Lower leg skin (tissue), 4 donors: ENCODE data around the gene NMNAT3. TPM values are rescaled to one million over a fixed set of nuclear protein-coding genes. Genes with fewer than 3 reads are reported as not detected.

Experiments
- DNase-seq, 2 donors: peaks; one replicate each; pipeline ENCODE4 v3.0.0-alpha.2; 2019; ENCODE audit warnings: low spot score in 2 of 2
- H3K4me3 ChIP-seq: fragments of 200-600 bp; sonication (generic); 2 replicates; pipeline ENCODE4 v1.5.1; 2017; ENCODE audit warnings: mild to moderate bottlenecking, low read depth; ENCODE audit not compliant: poor library complexity, severe bottlenecking
- CTCF ChIP-seq, 3 donors: fragments of 450-650 bp; IDR thresholded peaks; one replicate each; pipeline ENCODE4 v1.5.1; 2016; ENCODE audit warnings: antibody characterized with exemption in 3 of 3, mild to moderate bottlenecking in 3 of 3, moderate library complexity in 2 of 3
- POLR2A ChIP-seq, 2 donors: fragments of 450-650 bp; IDR thresholded peaks; one replicate each; pipeline ENCODE4 v1.6.1; 2016 to 2017; ENCODE audit warnings: antibody characterized with exemption in 2 of 2, mild to moderate bottlenecking in 1 of 2, moderate library complexity in 1 of 2
- WGBS, 2 donors: methylation state at CpG; one replicate each; pipeline ENCODE4 v1.1.5; 2018; 5-methylcytosine and 5-hydroxymethylcytosine counted together
- intact Hi-C: fragments of 100-400 bp; cut with DNase I; formaldehyde crosslinking; loops from one replicate; pipeline ENCODE4 v1.15.0; 2023; ENCODE audit warnings: low total_unique reads
- total RNA-seq, 4 donors: library from RNA; depleted of rRNA; stranded (reverse); fragments of >200 nt; gene quantifications; one replicate each; pipeline ENCODE4 v1.1.0, GENCODE V29; 2016

NMNAT3 gene
- total RNA-seq, 4 donors from 2014 or later, result 33.6 to 41.9 (median 37.5) TPM

- TF ChIP-seq CTCF (IDR thresholded peaks at IDR 0.05) (no peak), POLR2A (IDR thresholded peaks at IDR 0.05) (no peak)
- DNase-seq, result no peak
- intact Hi-C loops, result no loop called here
- H3K4me3 ChIP-seq, result no peak overlapping the region
- WGBS, 2 donors, result 88 to 89% methylated on average over 6 of the region's 6 CpGs
These were observed 44.3 kb downstream of the NMNAT3 start for GRCh38 chr3:139633511-139633910.

- no peak for TF ChIP-seq CTCF (IDR thresholded peaks at IDR 0.05)
- TF ChIP-seq POLR2A (IDR thresholded peaks at IDR 0.05), result no peak
- intact Hi-C loops, result no loop called here
- no peak overlapping the region for H3K4me3 ChIP-seq
- WGBS, 2 donors, result 64 to 68% methylated on average over 4 of the region's 4 CpGs
- DNase-seq, result no peak
These were observed 47.2 kb downstream of the NMNAT3 start for GRCh38 chr3:139630542-139630941.

GRCh38 chr3:139629033-139629432 lies 48.7 kb downstream of the NMNAT3 start:
- WGBS, 2 donors, result 66 to 69% methylated on average over 3 of the region's 3 CpGs
- TF ChIP-seq POLR2A (IDR thresholded peaks at IDR 0.05) (no peak), CTCF (IDR thresholded peaks at IDR 0.05) (no peak)
- intact Hi-C loops, result no loop called here

GRCh38 chr3:139627759-139628158 lies 50.0 kb downstream of the NMNAT3 start:
- DNase-seq, result no peak
- intact Hi-C loops, result no loop called here
- WGBS, 2 donors, result 62% methylated on average over 5 of the region's 5 CpGs
- H3K4me3 ChIP-seq, result no peak overlapping the region
- TF ChIP-seq POLR2A (IDR thresholded peaks at IDR 0.05) (no peak), CTCF (IDR thresholded peaks at IDR 0.05) (no peak)

More at GRCh38 chr3:139629033-139629432, 48.7 kb downstream of the NMNAT3 start:
- no peak overlapping the region for H3K4me3 ChIP-seq
- DNase-seq, result no peak

- H3K4me3 ChIP-seq, result no peak overlapping the region
- TF ChIP-seq CTCF (IDR thresholded peaks at IDR 0.05), result no peak
- no peak for TF ChIP-seq POLR2A (IDR thresholded peaks at IDR 0.05)
- no peak for DNase-seq
- WGBS, 2 donors, result 70 to 79% methylated on average over 3 of the region's 3 CpGs
- intact Hi-C loops, result no loop called here
These were observed 57.3 kb downstream of the NMNAT3 start for GRCh38 chr3:139620438-139620837.

GRCh38 chr3:139619484-139619883 lies 58.3 kb downstream of the NMNAT3 start:
- intact Hi-C loops, result no loop called here
- no peak overlapping the region for H3K4me3 ChIP-seq
- DNase-seq, result no peak
- 21 to 26% methylated on average over 1 of the region's 1 CpG for WGBS, 2 donors
- no peak for TF ChIP-seq POLR2A (IDR thresholded peaks at IDR 0.05)
